Tibial nerve (tissue), 4 donors: ENCODE data around the gene WFDC2.

Experiments
- CTCF ChIP-seq, 5 experiments: fragments of 200-600 bp in 3 of 5; fragments of 450-650 bp in 2 of 5; sonication (generic) in 3 of 5; IDR thresholded peaks; one replicate each; pipeline ENCODE4 v1.5.1; 2016 to 2019; ENCODE audit warnings: antibody characterized with exemption in 5 of 5, mild to moderate bottlenecking in 3 of 5, moderate library complexity in 2 of 5
- EP300 ChIP-seq, 2 donors: sonication (generic); formaldehyde crosslinking; IDR thresholded peaks; one replicate each; pipeline ENCODE4 v1.6.1; 2017; ENCODE audit warnings: antibody characterized with exemption in 2 of 2, mild to moderate bottlenecking in 1 of 2
- POLR2A ChIP-seq, 2 donors: fragments of 450-650 bp; IDR thresholded peaks; one replicate each; pipeline ENCODE4 v1.6.1; 2017; ENCODE audit warnings: antibody characterized with exemption in 2 of 2, mild to moderate bottlenecking in 2 of 2, moderate library complexity in 2 of 2

- TF ChIP-seq CTCF (IDR thresholded peaks at IDR 0.05) (no peak), POLR2A (IDR thresholded peaks at IDR 0.05) (no peak), EP300 (IDR thresholded peaks at IDR 0.05) (peak in 1 of 2 donors; percentile 10)
These were observed 20.0 kb upstream of the WFDC2 start for GRCh38 chr20:45449528-45449927.
